Activated T-helper 17 cell treated with anti-CD3 and anti-CD28 coated beads, Interleukin-2, amount 50 U/mL, for 72 hours (primary cell): Measurements from ENCODE around the gene RMI2. TPM values are rescaled to one million over a fixed set of nuclear protein-coding genes. Genes with fewer than 3 reads are reported as not detected.
A peak's percentile ranks its signal among the peaks of the same experiment; 100 is the strongest.

Source experiments
- ATAC-seq: fragments of 150-1000 bp; cut with Tn5 transposase; replicated peaks from 2 replicates; pipeline ENCODE4 v1.10.0; 2021; ENCODE audit warnings: mild to moderate bottlenecking, moderate library complexity
- H3K27ac Mint-ChIP-seq: one replicate; pipeline ENCODE4 v1.8.0; 2022; ENCODE audit warnings: mixed read lengths
- H3K27me3 Mint-ChIP-seq: one replicate; pipeline ENCODE4 v1.8.0; 2022; ENCODE audit warnings: mixed read lengths
- H3K36me3 Mint-ChIP-seq: one replicate; pipeline ENCODE4 v1.8.0; 2022; ENCODE audit warnings: low read depth, mild to moderate bottlenecking, mixed read lengths
- H3K4me1 Mint-ChIP-seq: one replicate; pipeline ENCODE4 v1.8.0; 2022; ENCODE audit warnings: mixed read lengths
- H3K4me3 Mint-ChIP-seq: one replicate; pipeline ENCODE4 v1.8.0; 2022; ENCODE audit warnings: mild to moderate bottlenecking, mixed read lengths
- H3K9me3 Mint-ChIP-seq: one replicate; pipeline ENCODE4 v1.8.0; 2022; ENCODE audit warnings: mixed read lengths
- total RNA-seq, 2 donors: library from RNA; stranded (reverse); gene quantifications; one replicate each; pipeline ENCODE4 v1.2.3, GENCODE V29; 2022

RMI2 gene
- total RNA-seq, 2 donors from 2014 or later: 31.6 to 34.3 TPM

DNA sequence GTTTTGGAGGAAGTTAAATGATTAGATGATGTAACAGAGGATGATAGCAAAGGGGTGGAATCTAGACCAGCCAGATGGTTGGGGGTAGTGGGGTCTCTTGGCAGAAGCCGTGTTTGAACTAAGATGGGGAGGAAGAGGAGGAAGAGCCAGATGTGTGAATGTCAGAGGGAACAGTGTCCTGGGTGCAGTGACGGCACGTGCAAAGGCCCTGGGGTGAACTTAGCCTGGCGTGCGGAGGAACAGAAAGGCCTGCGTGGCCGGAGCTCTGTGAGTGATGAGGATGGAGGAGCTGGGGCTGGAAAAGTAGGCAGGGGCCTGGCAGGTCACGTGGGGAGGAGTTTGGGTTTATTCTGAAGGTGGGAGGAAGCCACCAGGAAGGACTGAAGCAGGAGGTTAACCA lies 26.4 kb upstream of the RMI2 start:
- no peak for ATAC-seq
- no peaks in the 10 kb centered on the region for H3K27me3 Mint-ChIP-seq

GRCh38 chr16:11319529-11320146 lies 25.6 kb upstream of the RMI2 start:
- H3K4me1 Mint-ChIP-seq: peaks cover 5% of the 10 kb centered on the region
- no peaks in the 10 kb centered on the region for H3K9me3 Mint-ChIP-seq
- H3K36me3 Mint-ChIP-seq: no peaks in the 10 kb centered on the region
- H3K27ac Mint-ChIP-seq: no peak overlapping the region
- ATAC-seq: no peak
- no peak overlapping the region for H3K4me3 Mint-ChIP-seq
- no peaks in the 10 kb centered on the region for H3K27me3 Mint-ChIP-seq

More for the DNA sequence above, 26.4 kb upstream of the RMI2 start:
- Mint-ChIP-seq H3K4me1 (peaks cover 5% of the 10 kb centered on the region), H3K9me3 (no peaks in the 10 kb centered on the region), H3K36me3 (no peaks in the 10 kb centered on the region), H3K4me3 (no peak overlapping the region), H3K27ac (peak overlapping the region; percentile 1)

DNA sequence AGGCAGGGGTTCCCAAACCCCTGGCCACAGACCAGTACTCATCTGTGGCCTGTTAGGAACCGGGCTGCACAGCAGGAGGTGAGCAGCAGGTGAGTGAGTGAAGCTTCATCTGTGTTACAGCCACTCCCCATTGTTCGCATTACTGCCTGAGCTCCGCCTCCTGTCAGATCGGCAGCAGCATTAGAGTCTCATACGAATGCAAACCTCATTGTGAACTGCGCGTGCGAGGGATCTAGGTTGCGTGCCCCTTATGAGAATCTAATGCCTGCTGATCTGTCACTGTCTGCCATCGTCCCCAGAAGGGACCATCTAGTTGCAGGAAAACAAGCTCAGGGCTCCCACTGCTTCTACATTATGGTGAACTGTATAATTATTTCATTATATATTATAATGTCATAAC lies 25.1 kb upstream of the RMI2 start:
- H3K4me1 Mint-ChIP-seq: peaks cover 7% of the 10 kb centered on the region
- no peaks in the 10 kb centered on the region for H3K36me3 Mint-ChIP-seq
- H3K27ac Mint-ChIP-seq: no peak overlapping the region
- no peaks in the 10 kb centered on the region for H3K9me3 Mint-ChIP-seq
- H3K27me3 Mint-ChIP-seq: no peaks in the 10 kb centered on the region
- no peak overlapping the region for H3K4me3 Mint-ChIP-seq
- no peak for ATAC-seq

GRCh38 chr16:11321662-11322061 lies 23.6 kb upstream of the RMI2 start:
- ATAC-seq: no peak
- H3K9me3 Mint-ChIP-seq: no peaks in the 10 kb centered on the region
- no peak overlapping the region for H3K4me3 Mint-ChIP-seq
- H3K27me3 Mint-ChIP-seq: no peaks in the 10 kb centered on the region
- no peak overlapping the region for H3K27ac Mint-ChIP-seq
- H3K4me1 Mint-ChIP-seq: peaks cover 14% of the 10 kb centered on the region
- H3K36me3 Mint-ChIP-seq: no peaks in the 10 kb centered on the region

- Mint-ChIP-seq H3K36me3 (no peaks in the 10 kb centered on the region), H3K27me3 (no peaks in the 10 kb centered on the region), H3K4me3 (no peak overlapping the region), H3K27ac (no peak overlapping the region), H3K9me3 (no peaks in the 10 kb centered on the region), H3K4me1 (peaks cover 26% of the 10 kb centered on the region)
- no peak for ATAC-seq
Measured at GRCh38 chr16:11322823-11323222, 22.4 kb upstream of the RMI2 start.

DNA sequence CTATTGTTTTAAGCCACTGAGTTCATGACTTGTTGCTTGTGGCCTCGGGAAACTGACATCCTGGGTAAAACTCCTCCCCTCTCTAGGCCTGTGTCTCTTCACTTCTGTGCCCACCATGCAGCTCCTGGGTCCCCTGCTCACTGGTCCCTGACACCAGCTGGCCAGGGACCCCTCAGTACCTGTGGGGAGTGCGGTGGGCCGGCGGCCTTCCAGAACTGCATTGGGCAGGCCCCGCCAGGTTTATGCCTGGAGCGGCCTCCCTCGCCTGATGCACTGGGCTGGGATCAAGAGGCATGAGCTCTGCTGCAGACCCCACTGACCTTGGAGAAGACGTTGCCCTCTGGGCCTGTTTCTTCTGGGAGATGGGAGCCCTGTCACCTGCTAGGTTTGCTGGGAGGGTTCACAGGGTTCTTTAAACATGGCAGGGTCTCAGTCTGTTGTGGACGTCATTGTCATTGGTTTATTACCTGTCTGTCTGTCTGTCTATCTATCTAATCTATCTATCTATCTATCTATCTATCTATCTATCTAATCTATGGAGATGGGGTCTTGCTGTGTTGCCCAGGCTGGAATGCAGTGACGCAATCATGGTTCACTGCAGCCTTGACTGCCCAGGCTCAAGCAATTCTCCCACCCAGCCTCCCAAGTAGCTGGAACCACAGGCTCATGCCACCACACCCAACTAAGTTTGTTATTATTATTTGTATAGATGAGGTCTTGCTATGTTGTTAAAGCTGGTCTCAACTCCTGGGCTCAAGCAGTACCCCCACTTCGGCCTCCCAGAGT lies 21.5 kb upstream of the RMI2 start:
- Mint-ChIP-seq H3K4me3 (no peak overlapping the region), H3K9me3 (no peaks in the 10 kb centered on the region), H3K27me3 (no peaks in the 10 kb centered on the region), H3K27ac (no peak overlapping the region), H3K36me3 (no peaks in the 10 kb centered on the region), H3K4me1 (peaks cover 32% of the 10 kb centered on the region)
- ATAC-seq: no peak

- H3K9me3 Mint-ChIP-seq: no peaks in the 10 kb centered on the region
- no peak overlapping the region for H3K27ac Mint-ChIP-seq
- peak; percentile 36 for ATAC-seq
Measured at GRCh38 chr16:11325404-11326083, 19.7 kb upstream of the RMI2 start.

GRCh38 chr16:11326084-11326736 lies 19.0 kb upstream of the RMI2 start:
- Mint-ChIP-seq H3K27me3 (no peaks in the 10 kb centered on the region), H3K9me3 (no peaks in the 10 kb centered on the region), H3K27ac (no peak overlapping the region), H3K36me3 (no peaks in the 10 kb centered on the region), H3K4me1 (peaks cover 35% of the 10 kb centered on the region), H3K4me3 (no peak overlapping the region)
- peak; percentile 2 for ATAC-seq

More at GRCh38 chr16:11325404-11326083, 19.7 kb upstream of the RMI2 start:
- H3K36me3 Mint-ChIP-seq: no peaks in the 10 kb centered on the region
- peaks cover 35% of the 10 kb centered on the region for H3K4me1 Mint-ChIP-seq
- H3K4me3 Mint-ChIP-seq: no peak overlapping the region
- H3K27me3 Mint-ChIP-seq: no peaks in the 10 kb centered on the region

DNA sequence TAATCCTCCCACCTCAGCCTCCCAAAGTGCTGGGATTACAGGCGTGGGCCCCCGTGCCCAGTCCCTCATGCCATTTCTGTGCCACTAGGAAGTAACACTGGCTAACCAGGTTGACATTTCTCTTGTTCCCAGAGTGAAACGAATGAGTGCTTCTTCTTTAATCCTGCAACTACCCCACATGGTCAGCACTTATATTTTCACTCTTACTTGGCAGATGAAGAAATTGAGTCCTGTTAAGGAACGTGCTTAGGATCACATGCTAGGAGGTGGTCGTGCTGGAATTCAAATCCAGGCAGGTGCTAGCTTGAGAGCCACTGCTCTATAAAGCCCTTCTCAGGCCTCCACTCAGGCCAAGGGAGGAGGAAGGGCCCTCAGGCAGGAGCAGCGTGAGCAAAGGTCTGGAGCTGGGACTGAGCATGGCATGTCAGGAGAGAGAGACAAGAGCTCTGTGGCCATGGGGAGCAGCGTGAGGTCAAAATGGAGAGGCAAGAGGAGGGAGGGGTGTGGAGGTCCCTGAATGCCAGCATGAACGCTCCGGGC lies 18.5 kb upstream of the RMI2 start:
- Mint-ChIP-seq H3K27me3 (no peaks in the 10 kb centered on the region), H3K4me1 (peaks cover 35% of the 10 kb centered on the region), H3K36me3 (no peaks in the 10 kb centered on the region), H3K9me3 (no peaks in the 10 kb centered on the region), H3K27ac (no peak overlapping the region), H3K4me3 (peak overlapping the region; percentile 83)
- ATAC-seq: no peak

- Mint-ChIP-seq H3K4me3 (peak overlapping the region; percentile 83), H3K27me3 (no peaks in the 10 kb centered on the region), H3K36me3 (no peaks in the 10 kb centered on the region), H3K27ac (peak overlapping the region; percentile 81), H3K9me3 (no peaks in the 10 kb centered on the region), H3K4me1 (peaks cover 35% of the 10 kb centered on the region)
- ATAC-seq: peak; percentile 62
Measured at GRCh38 chr16:11327277-11328171, 17.7 kb upstream of the RMI2 start.

DNA sequence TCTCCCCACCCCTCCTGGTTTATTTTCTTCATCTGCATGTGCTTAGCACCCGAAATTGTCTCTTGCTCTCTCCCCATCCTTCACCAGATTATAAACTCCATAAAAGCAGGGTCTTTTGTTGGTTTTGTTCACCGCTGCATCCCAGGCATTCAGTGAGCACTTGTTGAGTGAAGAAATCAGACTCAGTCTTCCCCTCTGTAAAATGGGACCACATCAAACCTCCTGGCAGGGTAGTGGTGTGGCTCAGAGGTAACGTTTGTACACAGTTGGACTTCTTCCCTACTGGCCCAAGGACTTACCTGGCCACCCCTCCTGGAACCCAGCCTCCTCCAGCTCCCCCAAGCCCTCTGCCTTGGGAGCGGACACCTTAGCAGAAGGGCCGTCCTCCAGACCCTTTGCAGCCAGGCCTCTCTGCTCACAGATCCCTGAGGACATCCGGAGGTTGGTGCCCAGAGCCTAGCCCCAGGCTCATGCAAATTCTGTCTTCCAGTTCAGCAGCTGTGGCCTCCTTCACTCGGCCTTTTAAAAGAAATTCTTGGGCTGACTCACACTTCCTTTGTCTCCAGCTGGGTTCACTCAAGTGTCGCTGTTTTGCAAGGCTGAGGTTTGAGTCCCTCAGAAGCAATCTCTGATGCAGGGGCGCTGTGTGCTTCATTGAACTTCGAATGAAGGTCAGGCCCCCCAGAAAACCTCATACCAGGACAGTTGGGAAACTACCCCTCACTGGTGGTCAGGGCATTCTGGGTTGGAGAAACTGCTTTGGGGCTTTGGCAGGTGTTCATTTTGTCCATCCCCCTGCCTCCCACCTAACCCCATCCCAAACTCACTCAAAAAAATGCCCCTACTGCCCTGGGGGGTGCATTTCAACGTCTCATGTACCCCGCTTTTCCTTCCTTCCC lies 16.8 kb upstream of the RMI2 start:
- peak overlapping the region; percentile 83 for H3K4me3 Mint-ChIP-seq
- H3K4me1 Mint-ChIP-seq: peaks cover 35% of the 10 kb centered on the region
- ATAC-seq: peak; percentile 86
- no peaks in the 10 kb centered on the region for H3K36me3 Mint-ChIP-seq
- H3K27me3 Mint-ChIP-seq: no peaks in the 10 kb centered on the region
- H3K27ac Mint-ChIP-seq: peak overlapping the region; percentile 81
- H3K9me3 Mint-ChIP-seq: no peaks in the 10 kb centered on the region

GRCh38 chr16:11329071-11329491 lies 16.2 kb upstream of the RMI2 start:
- no peaks in the 10 kb centered on the region for H3K9me3 Mint-ChIP-seq
- ATAC-seq: peak; percentile 20

GRCh38 chr16:11329891-11330290 lies 15.4 kb upstream of the RMI2 start:
- peaks cover 35% of the 10 kb centered on the region for H3K4me1 Mint-ChIP-seq
- no peaks in the 10 kb centered on the region for H3K27me3 Mint-ChIP-seq
- H3K27ac Mint-ChIP-seq: no peak overlapping the region
- no peaks in the 10 kb centered on the region for H3K36me3 Mint-ChIP-seq
- no peak overlapping the region for H3K4me3 Mint-ChIP-seq
- H3K9me3 Mint-ChIP-seq: no peaks in the 10 kb centered on the region
- ATAC-seq: no peak

More at GRCh38 chr16:11329071-11329491, 16.2 kb upstream of the RMI2 start:
- no peaks in the 10 kb centered on the region for H3K27me3 Mint-ChIP-seq
- peak overlapping the region; percentile 83 for H3K4me3 Mint-ChIP-seq
- peaks cover 35% of the 10 kb centered on the region for H3K4me1 Mint-ChIP-seq
- H3K36me3 Mint-ChIP-seq: no peaks in the 10 kb centered on the region
- peak overlapping the region; percentile 81 for H3K27ac Mint-ChIP-seq
